Measurements from ENCODE around the gene CEBPE.

The CEBPE gene

GRCh38 chr14:23118506-23119362 lies at the start of gene CEBPE:
Gene CEBPE (minus strand): TSS chr14:23119255. CDS start chr14:23119091, 164 bp downstream.
- DNase-seq (ENCODE audit: low read depth in 2 of 2) = no peak

- DNase-seq (ENCODE audit: low read depth in 2 of 2) = no peak
Observed at GRCh38 chr14:23168246-23168645, 49.2 kb upstream of the CEBPE start.

- DNase-seq (ENCODE audit: low read depth in 2 of 2) = no peak
Observed at GRCh38 chr14:23167116-23167847, 48.2 kb upstream of the CEBPE start.

- no peak for DNase-seq (ENCODE audit: low read depth in 2 of 2)
Observed at GRCh38 chr14:23164949-23165348, 45.9 kb upstream of the CEBPE start.

- DNase-seq (ENCODE audit: low read depth in 2 of 2) = no peak
Observed at GRCh38 chr14:23164250-23164649, 45.2 kb upstream of the CEBPE start.

GRCh38 chr14:23163830-23164229 lies 44.8 kb upstream of the CEBPE start:
- no peak for DNase-seq (ENCODE audit: low read depth in 2 of 2)

GRCh38 chr14:23162800-23163199 lies 43.7 kb upstream of the CEBPE start:
- DNase-seq (ENCODE audit: low read depth in 2 of 2) = no peak

- DNase-seq (ENCODE audit: low read depth in 2 of 2) = no peak
Observed at GRCh38 chr14:23162005-23162404, 43.0 kb upstream of the CEBPE start.

- DNase-seq (ENCODE audit: low read depth in 2 of 2) = no peak
Observed at GRCh38 chr14:23160924-23161522, 42.0 kb upstream of the CEBPE start.

- no peak for DNase-seq (ENCODE audit: low read depth in 2 of 2)
Observed at GRCh38 chr14:23159532-23159931, 40.5 kb upstream of the CEBPE start.

- DNase-seq (ENCODE audit: low read depth in 2 of 2) = no peak
Observed at GRCh38 chr14:23158779-23159178, 39.7 kb upstream of the CEBPE start.

- DNase-seq (ENCODE audit: low read depth in 2 of 2) = no peak
Observed at GRCh38 chr14:23154964-23155587, 36.0 kb upstream of the CEBPE start.

- DNase-seq (ENCODE audit: low read depth in 2 of 2) = no peak
Observed at GRCh38 chr14:23153851-23154796, 35.1 kb upstream of the CEBPE start.

GRCh38 chr14:23151342-23151741 lies 32.3 kb upstream of the CEBPE start:
- no peak for DNase-seq (ENCODE audit: low read depth in 2 of 2)

GRCh38 chr14:23149745-23150144 lies 30.7 kb upstream of the CEBPE start:
- no peak for DNase-seq (ENCODE audit: low read depth in 2 of 2)

- no peak for DNase-seq (ENCODE audit: low read depth in 2 of 2)
Observed at GRCh38 chr14:23148591-23149249, 29.7 kb upstream of the CEBPE start.

GRCh38 chr14:23147676-23148075 lies 28.6 kb upstream of the CEBPE start:
- no peak for DNase-seq (ENCODE audit: low read depth in 2 of 2)

- no peak for DNase-seq (ENCODE audit: low read depth in 2 of 2)
Observed at GRCh38 chr14:23146980-23147379, 27.9 kb upstream of the CEBPE start.

- DNase-seq (ENCODE audit: low read depth in 2 of 2) = no peak
Observed at GRCh38 chr14:23146351-23146910, 27.4 kb upstream of the CEBPE start.

- DNase-seq (ENCODE audit: low read depth in 2 of 2) = no peak
Observed at GRCh38 chr14:23145794-23146350, 26.8 kb upstream of the CEBPE start.
